ENCODE measurements around the gene ATP6V1G2. TPM values are rescaled to one million over a fixed set of nuclear protein-coding genes. Genes with fewer than 3 reads are reported as not detected.
A peak's percentile ranks its signal among the peaks of the same experiment; 100 is the strongest.
"Not testable (repeated sequence)": the region's sequence is repeated elsewhere in the genome, so short reads cannot be mapped to it uniquely, and the experiment has no call there.

Gene ATP6V1G2
- total RNA-seq, 8 experiments from 2014 or later: 0.25 to 110 (median 48.1) TPM

DNA sequence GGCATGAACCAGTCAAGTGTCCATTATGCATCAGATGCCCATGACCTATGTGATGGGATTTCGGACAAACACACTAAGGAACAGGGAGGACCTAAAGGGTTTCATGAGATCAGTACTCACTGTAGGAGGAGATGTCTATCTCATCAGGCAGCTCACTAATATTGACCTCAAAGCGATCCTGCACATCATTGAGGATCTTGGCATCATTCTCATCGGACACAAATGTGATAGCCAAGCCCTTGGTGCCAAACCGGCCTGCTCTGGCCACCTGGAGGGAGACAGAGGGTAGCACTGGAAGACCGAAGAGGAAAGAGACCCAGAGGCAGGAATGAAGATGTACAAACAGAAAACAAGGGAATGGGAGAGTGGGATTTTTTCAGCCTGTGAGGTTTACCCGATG, 15.7 kb downstream of the ATP6V1G2 start:
- Histone ChIP-seq H3K27ac (no peak overlapping the region), H3K4me3 (no peak overlapping the region), H3K4me1 (replicated peaks in 1 of 2) (no peaks in the 10 kb centered on the region)
- 40 to 93% (median 83%) methylated on average over 1 to 6 of the region's 6 CpGs; no CpG with 5 or more reads in 5 of the 10 experiments for WGBS, 10 experiments
- no peak for ATAC-seq (replicated peaks in 6 of 8)
- in situ Hi-C loops (cut with MboI; ENCODE audit: low pct_unique_long_range_greater_than_20kb in 2 of 9, low sequenced_read_pairs in 9 of 9, unreplicated experiment in 9 of 9): loop anchor here in 1 of 9 experiments (25.0 kb wide), 1 partner anchor 657 kb away; the partner anchor contains the start of genes AGER, AGPAT1, GPSM3 and PBX2

DNA sequence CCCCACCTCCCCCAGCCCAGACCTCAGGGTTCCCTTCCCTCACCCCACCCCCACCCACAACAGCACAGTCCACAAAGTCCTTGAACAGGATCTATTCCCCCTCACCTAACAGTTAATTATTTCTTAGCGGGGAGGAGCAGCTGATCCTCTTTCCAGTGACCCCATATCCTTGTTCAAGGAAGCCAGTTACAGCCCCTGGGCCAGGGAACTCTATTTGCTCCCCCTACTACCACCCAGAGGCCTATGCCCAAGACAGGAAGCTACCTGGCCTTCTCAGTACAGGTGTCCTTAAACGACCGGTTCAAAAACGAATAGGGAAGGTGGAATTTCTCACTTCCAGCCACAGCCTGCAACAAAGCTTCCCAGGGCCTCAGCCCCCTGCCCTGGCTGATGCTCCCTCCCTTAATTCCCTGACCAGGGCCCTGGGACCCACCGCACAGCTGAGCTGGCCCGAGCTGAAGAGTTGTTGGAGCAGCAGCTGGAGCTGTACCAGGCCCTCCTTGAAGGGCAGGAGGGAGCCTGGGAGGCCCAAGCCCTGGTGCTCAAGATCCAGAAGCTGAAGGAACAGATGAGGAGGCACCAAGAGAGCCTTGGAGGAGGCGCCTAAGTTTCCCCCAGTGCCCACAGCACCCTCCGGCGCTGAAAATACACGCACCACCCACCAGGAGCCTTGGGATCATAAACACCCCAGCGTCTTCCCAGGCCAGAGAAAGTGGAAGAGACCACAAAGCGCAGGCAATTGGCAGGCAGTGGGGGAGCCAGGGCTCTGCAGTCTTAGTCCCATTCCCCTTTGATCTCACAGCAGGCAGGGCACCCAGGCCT, 16.9 kb downstream of the ATP6V1G2 start:
- in situ Hi-C loops (cut with MboI; ENCODE audit: low pct_unique_long_range_greater_than_20kb in 2 of 9, low sequenced_read_pairs in 9 of 9, unreplicated experiment in 9 of 9): loop anchor here in 1 of 9 experiments (25.0 kb wide), 1 partner anchor 658 kb away; the partner anchor contains the start of genes AGER, AGPAT1, GPSM3 and PBX2
- H3K27ac ChIP-seq: no peak overlapping the region
- H3K4me3 ChIP-seq: no peak overlapping the region
- ATAC-seq (replicated peaks in 6 of 8): peak in 5 of 8 experiments; percentile 4 to 15 (median 8)
- no peaks in the 10 kb centered on the region for H3K4me1 ChIP-seq (replicated peaks in 1 of 2)
- WGBS, 10 experiments: 40 to 83% (median 48%) methylated on average over 1 to 4 of the region's 12 CpGs; no CpG with 5 or more reads in 1 of the 10 experiments

DNA sequence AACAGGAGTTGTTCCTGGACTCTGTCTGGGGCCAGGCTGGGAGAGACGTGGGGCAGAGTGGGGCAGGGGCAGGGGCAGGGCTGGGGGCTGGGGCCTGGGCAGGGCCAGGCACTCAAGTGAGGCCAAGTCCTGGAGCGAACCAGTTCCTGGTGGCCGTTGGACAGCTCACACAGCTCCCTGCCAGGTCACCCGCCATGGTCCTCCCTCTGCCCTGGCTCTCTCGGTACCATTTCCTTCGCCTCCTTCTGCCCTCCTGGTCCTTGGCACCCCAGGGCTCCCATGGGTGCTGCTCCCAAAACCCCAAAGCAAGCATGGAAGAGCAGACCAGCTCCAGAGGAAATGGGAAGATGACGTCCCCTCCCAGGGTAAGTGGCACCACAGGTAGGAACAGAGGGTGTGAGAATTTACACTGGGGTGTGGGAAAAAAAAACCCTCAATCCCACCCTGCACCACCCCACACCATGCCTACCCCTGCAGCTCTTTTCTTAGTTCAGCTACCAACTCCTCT, 17.5 kb downstream of the ATP6V1G2 start, which contains the start of gene MCCD1:
MCCD1 (plus strand) TSS at position 142 of the 508 bp plus-strand sequence; CDS start at position 195, 53 bp downstream.
- ATAC-seq (replicated peaks in 6 of 8): peak; percentile 13 to 45 (median 34)

DNA sequence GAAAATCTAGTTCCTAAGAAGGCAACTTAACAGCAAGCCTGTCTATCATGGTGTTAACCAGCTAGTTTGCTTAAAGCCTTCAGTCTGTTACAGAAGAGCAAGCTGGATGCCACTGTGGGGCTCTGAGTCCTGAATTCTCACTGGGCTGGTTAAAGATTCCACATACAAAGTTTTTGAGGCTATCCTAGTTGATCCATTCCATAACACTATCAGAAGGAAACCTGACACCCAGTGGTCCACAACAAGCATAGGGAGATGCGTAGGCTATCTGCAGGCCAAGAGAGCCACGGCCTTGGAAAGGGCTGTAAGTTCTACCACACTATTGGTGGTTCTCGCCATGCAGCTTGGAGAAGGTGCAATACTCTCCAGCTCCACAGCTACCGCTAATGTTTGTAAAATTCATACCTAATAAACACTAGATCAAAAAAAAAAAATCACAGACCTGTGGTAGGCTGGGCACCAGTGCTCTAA, 18.1 kb downstream of the ATP6V1G2 start:
- Histone ChIP-seq H3K27ac (no peak overlapping the region), H3K4me3 (no peak overlapping the region), H3K4me1 (replicated peaks in 1 of 2) (no peaks in the 10 kb centered on the region)
- in situ Hi-C loops (cut with MboI; ENCODE audit: low pct_unique_long_range_greater_than_20kb in 2 of 9, low sequenced_read_pairs in 9 of 9, unreplicated experiment in 9 of 9): loop anchor here in 1 of 9 experiments (25.0 kb wide), 1 partner anchor 659 kb away; the partner anchor contains the start of genes AGER, AGPAT1, GPSM3 and PBX2
- ATAC-seq (replicated peaks in 6 of 8): peak in 7 of 8 experiments; percentile 2 to 29 (median 10)
- WGBS, 10 experiments: 70 to 100% (median 87%) methylated on average over 1 to 4 of the region's 4 CpGs; no CpG with 5 or more reads in 6 of the 10 experiments

More for the DNA sequence above, 17.5 kb downstream of the ATP6V1G2 start, which contains the start of gene MCCD1:
- Histone ChIP-seq H3K4me3 (no peak within 1 kb of the TSS), H3K27ac (no peak within 1 kb of the TSS), H3K4me1 (replicated peaks in 1 of 2) (no peaks in the 10 kb centered on the region)
- WGBS, 10 experiments: 100% methylated on average over 1 of the region's 7 CpGs; no CpG with 5 or more reads in 9 of the 10 experiments
- in situ Hi-C loops (cut with MboI; ENCODE audit: low pct_unique_long_range_greater_than_20kb in 2 of 9, low sequenced_read_pairs in 9 of 9, unreplicated experiment in 9 of 9): loop anchor here in 1 of 9 experiments (25.0 kb wide), 1 partner anchor 658 kb away; the partner anchor contains the start of genes AGER, AGPAT1, GPSM3 and PBX2

DNA sequence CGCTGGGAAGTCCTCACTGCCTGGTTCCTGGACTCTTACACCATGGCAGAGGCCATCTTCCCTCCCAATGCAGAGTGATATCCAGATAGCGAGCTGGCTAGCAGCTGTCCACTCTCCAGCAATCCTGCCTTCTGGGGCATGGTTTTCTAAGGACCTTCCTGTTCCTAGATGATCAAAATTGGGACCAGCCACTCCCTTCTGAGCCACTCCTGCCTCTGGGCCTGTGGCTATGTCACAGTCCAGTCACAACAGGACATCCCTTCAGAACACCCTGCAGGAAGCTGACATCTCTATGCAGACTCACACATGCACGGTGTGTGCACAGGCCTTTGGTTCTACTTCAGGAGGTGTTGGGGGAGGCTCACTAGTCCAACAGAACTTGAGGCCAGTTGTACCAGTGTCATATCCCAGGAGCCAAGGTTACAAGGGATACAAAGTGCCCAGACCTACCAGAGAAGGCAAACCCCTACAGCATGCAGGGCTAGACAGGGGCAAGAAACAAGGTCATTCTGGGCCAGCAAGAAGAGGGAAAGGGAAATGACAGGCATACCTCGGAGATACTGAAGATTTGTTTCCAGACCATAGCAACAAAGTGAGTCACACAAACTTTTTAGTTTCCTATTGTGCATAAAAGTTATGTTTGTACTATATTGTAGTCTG, 20.3 kb downstream of the ATP6V1G2 start:
- no peak overlapping the region for H3K4me3 ChIP-seq
- 46 to 100% (median 77%) methylated on average over 1 to 4 of the region's 4 CpGs; no CpG with 5 or more reads in 1 of the 10 experiments for WGBS, 10 experiments
- in situ Hi-C loops (cut with MboI; ENCODE audit: low pct_unique_long_range_greater_than_20kb in 2 of 9, low sequenced_read_pairs in 9 of 9, unreplicated experiment in 9 of 9): loop anchor here in 1 of 9 experiments (25.0 kb wide), 1 partner anchor 661 kb away; the partner anchor contains the start of genes AGER, AGPAT1, GPSM3 and PBX2
- H3K4me1 ChIP-seq (replicated peaks in 1 of 2): no peaks in the 10 kb centered on the region
- no peak overlapping the region for H3K27ac ChIP-seq
- ATAC-seq (replicated peaks in 6 of 8): peak in 6 of 8 experiments; percentile 6 to 28 (median 20)

DNA sequence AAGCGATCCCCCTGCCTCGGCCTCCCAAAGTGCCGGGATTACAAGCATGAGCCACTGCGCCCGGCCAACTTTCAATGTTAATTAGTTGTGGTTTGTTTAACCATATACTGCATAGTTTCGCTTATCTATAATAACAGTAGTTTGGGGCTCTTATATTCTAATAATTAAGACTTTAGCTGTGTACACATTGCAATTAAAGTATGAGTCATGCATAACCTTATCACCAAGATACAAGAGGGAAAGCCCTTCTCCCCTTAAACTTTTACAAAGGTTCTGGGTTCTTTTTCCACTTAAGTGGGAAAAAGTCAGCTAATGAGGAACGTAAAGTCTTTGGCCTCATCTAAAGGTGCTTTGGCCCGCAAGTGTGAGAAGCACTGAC, 20.9 kb downstream of the ATP6V1G2 start:
- ATAC-seq (replicated peaks in 6 of 8): no peak
- H3K4me3 ChIP-seq: no peak overlapping the region
- WGBS, 10 experiments: 68 to 100% (median 78%) methylated on average over 1 to 8 of the region's 8 CpGs; no CpG with 5 or more reads in 3 of the 10 experiments
- in situ Hi-C loops (cut with MboI; ENCODE audit: low pct_unique_long_range_greater_than_20kb in 2 of 9, low sequenced_read_pairs in 9 of 9, unreplicated experiment in 9 of 9): loop anchor here in 1 of 9 experiments (25.0 kb wide), 1 partner anchor 662 kb away; the partner anchor contains the start of genes AGER, AGPAT1, GPSM3 and PBX2
- no peaks in the 10 kb centered on the region for H3K4me1 ChIP-seq (replicated peaks in 1 of 2)
- H3K27ac ChIP-seq: no peak overlapping the region

DNA sequence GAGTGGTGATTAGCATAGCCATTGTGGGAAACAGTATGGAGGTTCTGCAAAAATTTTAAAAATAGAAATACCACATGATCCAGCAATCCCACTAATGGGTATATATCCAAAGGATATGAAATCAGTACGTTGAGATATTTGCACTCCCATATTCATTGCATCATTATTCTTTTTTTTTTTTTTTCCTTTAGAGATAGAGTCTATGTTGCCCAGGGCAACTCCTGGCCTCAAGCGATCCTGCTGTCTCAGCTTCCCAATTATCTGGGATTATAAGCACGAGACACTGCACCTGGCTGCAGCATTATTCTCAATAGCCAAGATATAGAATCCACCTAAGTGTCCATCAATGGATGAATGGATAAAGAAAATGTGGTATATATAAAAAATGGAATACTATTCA, 24.6 kb downstream of the ATP6V1G2 start:
- no peak for ATAC-seq (replicated peaks in 6 of 8)
- H3K27ac ChIP-seq: no peak overlapping the region
- H3K4me3 ChIP-seq: no peak overlapping the region
- in situ Hi-C loops (cut with MboI; ENCODE audit: low pct_unique_long_range_greater_than_20kb in 2 of 9, low sequenced_read_pairs in 9 of 9, unreplicated experiment in 9 of 9): no loop called here
- WGBS, 10 experiments: 0 to 100% (median 54%) methylated on average over 1 to 3 of the region's 3 CpGs
- no peaks in the 10 kb centered on the region for H3K4me1 ChIP-seq (replicated peaks in 1 of 2)

DNA sequence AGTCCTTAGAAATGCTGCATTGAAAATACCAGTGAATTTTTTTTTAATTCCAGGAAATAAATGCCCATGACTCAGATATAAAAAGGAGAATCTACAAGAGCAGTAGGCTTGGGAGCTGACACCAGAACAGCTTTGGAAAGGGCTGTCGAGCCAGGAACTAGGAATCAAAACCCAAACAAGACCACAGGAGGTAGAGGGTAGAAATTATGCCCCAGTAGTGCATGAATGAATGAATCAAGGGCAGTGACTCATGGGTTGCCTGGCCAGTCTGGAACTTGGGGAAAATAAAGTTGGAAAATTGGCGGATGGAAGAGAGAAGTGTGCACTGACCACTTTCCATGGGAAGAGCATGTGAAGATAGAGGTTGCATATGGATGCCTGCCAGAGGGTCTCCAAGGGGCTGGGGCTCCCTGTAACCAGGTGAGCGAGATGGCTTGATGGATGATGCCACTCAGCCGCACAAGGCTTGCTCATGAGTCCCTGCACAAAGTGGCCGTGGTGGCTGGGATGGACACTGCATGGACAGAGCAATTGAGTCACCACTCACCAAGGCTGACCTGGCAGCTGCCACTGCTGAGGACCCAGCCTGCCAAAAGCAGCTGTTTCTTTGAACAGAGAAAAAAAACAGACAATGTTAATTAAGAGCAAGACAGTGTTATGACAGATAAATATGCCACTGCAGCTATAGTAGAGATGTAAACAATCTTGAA, 32.8 kb downstream of the ATP6V1G2 start:
- in situ Hi-C loops (cut with MboI; ENCODE audit: low pct_unique_long_range_greater_than_20kb in 2 of 9, low sequenced_read_pairs in 9 of 9, unreplicated experiment in 9 of 9): no loop called here
- H3K4me1 ChIP-seq (replicated peaks in 1 of 2): no peaks in the 10 kb centered on the region
- no peak for ATAC-seq (replicated peaks in 6 of 8)
- WGBS, 10 experiments: 0 to 100% (median 70%) methylated on average over 1 to 4 of the region's 5 CpGs; no CpG with 5 or more reads in 1 of the 10 experiments
- no peak overlapping the region for H3K4me3 ChIP-seq
- H3K27ac ChIP-seq: no peak overlapping the region

DNA sequence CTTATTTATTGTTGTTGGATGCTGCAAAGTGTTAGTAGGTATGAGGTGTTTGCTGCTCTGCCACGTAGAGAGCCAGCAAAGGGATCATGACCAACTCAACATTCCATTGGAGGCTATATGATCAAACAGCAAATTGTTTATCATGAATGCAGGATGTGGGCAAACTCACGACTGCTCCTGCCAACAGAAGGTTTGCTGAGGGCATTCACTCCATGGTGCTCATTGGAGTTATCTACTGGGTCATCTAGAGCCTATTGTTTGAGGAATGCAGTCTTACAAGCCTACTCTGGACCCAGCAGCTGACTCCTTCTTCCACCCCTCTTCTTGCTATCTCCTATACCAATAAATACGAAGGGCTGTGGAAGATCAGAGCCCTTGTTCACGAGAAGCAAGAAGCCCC, 36.4 kb downstream of the ATP6V1G2 start:
- no peak overlapping the region for H3K4me3 ChIP-seq
- 45 to 100% (median 67%) methylated on average over 1 to 4 of the region's 4 CpGs; no CpG with 5 or more reads in 1 of the 10 experiments for WGBS, 10 experiments
- H3K4me1 ChIP-seq (replicated peaks in 1 of 2): no peaks in the 10 kb centered on the region
- in situ Hi-C loops (cut with MboI; ENCODE audit: low pct_unique_long_range_greater_than_20kb in 2 of 9, low sequenced_read_pairs in 9 of 9, unreplicated experiment in 9 of 9): no loop called here
- H3K27ac ChIP-seq: no peak overlapping the region
- ATAC-seq (replicated peaks in 6 of 8): no peak

DNA sequence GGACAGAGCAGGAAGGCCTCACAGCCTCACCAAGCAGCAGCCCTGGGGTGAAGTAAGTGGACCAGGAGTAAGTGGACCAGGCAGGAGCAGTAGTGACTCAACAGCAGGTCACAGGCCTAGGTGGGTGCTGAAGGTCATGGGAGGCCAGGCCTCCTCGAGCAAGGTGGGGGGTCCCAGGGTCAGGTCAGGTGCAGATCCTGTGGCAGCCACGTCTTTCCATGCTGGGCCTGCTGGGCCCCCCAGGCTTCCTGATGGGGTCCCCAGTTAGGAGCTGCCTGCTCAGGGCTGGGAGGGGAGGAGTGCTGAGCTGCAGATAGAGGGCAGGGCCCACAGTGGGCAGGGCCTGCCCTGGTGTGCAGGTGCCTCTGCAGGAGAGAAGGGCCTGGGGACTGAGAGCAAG, 37.4 kb downstream of the ATP6V1G2 start:
- in situ Hi-C loops (cut with MboI; ENCODE audit: low pct_unique_long_range_greater_than_20kb in 2 of 9, low sequenced_read_pairs in 9 of 9, unreplicated experiment in 9 of 9); ATAC-seq (replicated peaks in 6 of 8); H3K4me1 ChIP-seq (replicated peaks in 1 of 2); H3K27ac ChIP-seq; H3K4me3 ChIP-seq: not testable (repeated sequence)
- 80% methylated on average over 1 of the region's 2 CpGs; no CpG with 5 or more reads in 9 of the 10 experiments for WGBS, 10 experiments

DNA sequence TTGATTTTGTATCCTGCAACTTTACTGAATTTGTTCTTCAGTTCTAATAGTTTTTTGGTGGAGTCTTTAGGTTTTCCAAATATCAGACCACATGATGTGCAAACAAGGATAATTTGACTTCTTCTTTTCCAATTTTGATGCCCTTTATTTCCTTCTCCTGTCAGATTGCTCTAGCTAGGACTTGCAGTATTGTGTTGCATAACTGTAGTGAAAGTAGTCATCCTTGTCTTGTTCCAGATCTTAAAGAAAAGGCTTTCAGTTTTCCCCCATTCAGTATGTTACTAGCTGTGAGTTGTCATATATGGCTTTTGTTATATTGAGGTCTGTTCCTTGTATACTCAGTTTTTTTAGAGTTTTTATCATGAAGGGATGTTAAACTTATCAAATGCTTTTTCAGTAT, 43.8 kb downstream of the ATP6V1G2 start:
- in situ Hi-C loops (cut with MboI; ENCODE audit: low pct_unique_long_range_greater_than_20kb in 2 of 9, low sequenced_read_pairs in 9 of 9, unreplicated experiment in 9 of 9): no loop called here
- H3K27ac ChIP-seq: no peak overlapping the region
- peaks cover under 1 to 4% of the 10 kb centered on the region in 2 donors for H3K4me1 ChIP-seq (replicated peaks in 1 of 2)
- no peak overlapping the region for H3K4me3 ChIP-seq
- ATAC-seq (replicated peaks in 6 of 8): no peak

DNA sequence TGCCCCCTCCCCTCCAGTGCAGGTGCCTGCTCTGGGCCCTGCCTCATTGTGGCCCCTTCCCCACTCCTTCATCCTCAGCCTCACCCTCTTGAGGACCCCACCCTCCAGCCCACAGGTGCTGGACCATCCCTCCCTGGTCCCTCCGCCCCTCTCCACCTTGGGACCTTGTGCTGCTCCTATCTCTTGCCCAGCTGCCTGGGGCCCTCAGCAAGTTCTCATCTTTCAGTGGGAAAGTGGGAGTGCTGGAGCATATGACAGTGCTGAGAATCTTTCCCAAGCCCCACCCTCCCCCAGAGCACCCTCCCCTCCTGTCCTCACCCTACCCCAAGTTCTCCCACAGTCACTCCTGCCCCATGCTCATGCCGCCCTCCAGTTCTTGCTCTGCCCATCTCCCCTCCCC, 46.8 kb downstream of the ATP6V1G2 start:
- H3K4me3 ChIP-seq; in situ Hi-C loops (cut with MboI; ENCODE audit: low pct_unique_long_range_greater_than_20kb in 2 of 9, low sequenced_read_pairs in 9 of 9, unreplicated experiment in 9 of 9); H3K27ac ChIP-seq; H3K4me1 ChIP-seq (replicated peaks in 1 of 2): not testable (repeated sequence)
- peak in 1 of 8 experiments; percentile 14 for ATAC-seq (replicated peaks in 6 of 8)
- WGBS, 10 experiments: no CpG with 5 or more reads among the region's 2 CpGs

Data from motor neuron (in vitro differentiated cells).